NOMO-1 treated with DMSO at 0.1 percent for 48 hours (cell line): ENCODE measurements around the gene DEF6.
"Not testable (repeated sequence)": the region's sequence is repeated elsewhere in the genome, so short reads cannot be mapped to it uniquely, and the experiment has no call there.

Experiments
- DNase-seq: peaks from one replicate; lab custom pipeline; 2025; ENCODE audit not compliant: unreplicated experiment; lab: John Stamatoyannopoulos, UW

DEF6 gene

GRCh38 chr6:35278708-35279107 is 18.9 kb upstream of the DEF6 start:
- no peak for DNase-seq

GRCh38 chr6:35280903-35281302 is 16.7 kb upstream of the DEF6 start:
- DNase-seq, result no peak

DNA sequence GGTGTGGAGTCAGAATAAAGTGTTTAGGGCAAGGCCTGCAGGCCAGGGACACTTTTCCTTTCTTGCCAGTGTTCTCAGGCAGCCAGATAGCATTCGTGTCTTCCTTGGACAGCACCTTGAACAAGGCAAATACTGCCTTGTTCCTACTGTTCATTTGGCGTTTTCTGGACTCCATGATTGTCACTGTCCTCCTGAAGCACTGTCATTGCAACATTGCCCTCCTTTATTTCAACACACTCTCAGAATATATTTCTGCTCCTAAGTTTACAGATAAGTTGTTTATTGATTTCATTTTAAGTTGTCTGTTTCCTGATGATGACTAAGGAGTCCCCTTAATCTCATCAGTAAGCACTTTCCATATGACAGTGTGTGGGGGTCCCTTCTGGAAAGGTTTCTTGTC is 15.1 kb upstream of the DEF6 start:
- DNase-seq, result no peak

DNA sequence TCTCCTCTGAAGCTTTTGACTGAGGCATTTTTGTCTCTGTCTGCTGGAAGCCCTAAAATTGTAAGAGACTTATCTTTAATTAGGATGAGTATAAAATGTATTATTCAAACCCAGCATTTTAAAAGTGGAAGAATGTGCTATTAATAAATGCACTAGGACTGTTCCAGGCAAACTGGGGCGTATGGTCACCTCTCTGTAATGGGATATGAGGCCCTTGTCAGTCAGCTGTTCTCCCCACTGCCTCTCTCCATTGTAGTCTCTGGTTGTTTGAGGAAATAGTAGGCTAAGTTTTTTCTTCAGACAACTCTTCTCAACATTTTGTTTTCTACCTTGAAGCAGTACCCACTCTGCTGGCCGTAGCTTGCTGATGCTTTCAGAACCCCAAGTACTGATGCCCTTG is 14.3 kb upstream of the DEF6 start:
- no peak for DNase-seq

DNA sequence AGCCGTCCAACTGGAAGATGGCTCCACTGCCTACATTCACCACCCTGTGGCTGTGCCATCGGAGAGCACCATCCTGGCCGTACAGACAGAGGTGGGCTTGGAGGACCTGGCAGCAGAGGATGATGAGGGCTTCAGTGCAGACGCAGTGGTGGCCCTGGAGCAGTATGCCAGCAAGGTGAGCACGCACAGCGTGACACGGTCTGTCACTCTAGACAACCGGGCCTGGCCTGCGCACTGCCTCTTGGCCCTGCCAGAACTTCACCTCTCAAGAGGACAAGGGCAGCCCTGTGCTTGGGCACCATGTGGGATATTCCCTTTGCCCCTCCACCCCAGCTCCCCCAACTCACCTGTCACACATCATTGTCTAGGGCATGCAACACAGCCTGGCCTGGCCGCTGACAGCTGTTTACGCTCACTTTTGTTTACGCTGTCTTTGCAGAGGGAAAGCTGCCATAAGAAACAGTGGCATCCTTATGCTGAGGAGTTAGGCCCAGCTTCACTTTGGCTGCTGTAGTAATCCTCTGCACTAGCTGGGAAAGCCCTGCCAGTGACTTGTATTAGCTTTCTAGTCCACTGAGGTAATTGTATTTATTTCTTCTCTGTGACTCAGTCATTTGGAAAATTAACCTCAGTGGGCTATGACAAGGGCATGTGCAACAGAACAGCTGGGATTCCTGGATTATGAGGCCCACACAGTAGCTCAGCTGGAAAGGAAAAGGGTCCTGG is 9.8 kb upstream of the DEF6 start:
- DNase-seq, result no peak

GRCh38 chr6:35288834-35289233 is 8.8 kb upstream of the DEF6 start:
- DNase-seq, result no peak

DNA sequence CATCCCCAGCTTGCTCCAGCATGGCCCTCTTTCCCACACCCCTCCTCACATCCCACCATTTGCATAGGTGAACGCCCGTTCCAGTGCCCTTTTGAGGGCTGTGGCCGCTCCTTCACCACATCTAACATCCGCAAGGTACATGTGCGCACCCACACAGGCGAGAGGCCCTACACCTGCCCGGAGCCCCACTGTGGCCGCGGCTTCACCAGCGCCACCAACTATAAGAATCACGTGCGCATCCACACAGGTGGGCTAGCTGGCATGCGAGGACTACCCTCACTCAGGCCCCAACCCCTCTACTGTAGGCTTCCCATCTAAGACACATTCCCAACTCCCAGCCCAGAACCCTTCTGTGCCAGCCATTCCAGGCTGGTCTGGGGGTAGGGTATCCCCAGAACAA is 6.1 kb upstream of the DEF6 start:
- no peak for DNase-seq

DNA sequence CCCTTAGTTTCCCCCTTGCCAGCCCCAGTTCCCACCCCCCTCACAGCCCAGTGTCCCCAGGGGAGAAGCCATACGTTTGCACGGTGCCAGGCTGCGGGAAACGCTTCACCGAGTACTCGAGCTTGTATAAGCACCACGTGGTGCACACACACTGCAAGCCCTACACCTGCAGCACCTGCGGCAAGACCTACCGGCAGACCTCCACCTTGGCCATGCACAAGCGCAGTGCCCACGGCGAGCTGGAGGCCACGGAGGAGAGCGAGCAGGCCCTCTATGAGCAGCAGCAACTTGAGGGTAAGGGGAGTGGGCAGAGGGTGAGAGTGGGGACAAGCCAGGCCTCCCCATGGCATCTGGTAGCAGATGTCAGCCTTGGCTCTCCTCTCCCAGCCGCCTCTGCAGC is 5.1 kb upstream of the DEF6 start:
- no peak for DNase-seq

GRCh38 chr6:35293681-35294080 is 3.9 kb upstream of the DEF6 start:
- DNase-seq, result no peak

GRCh38 chr6:35294308-35294945 is 3.2 kb upstream of the DEF6 start:
- DNase-seq, result peak; percentile 26

GRCh38 chr6:35295036-35295435 is 2.6 kb upstream of the DEF6 start:
- DNase-seq, result no peak

- no peak for DNase-seq
Observed at GRCh38 chr6:35295521-35296315, 1.9 kb upstream of the DEF6 start.

DNA sequence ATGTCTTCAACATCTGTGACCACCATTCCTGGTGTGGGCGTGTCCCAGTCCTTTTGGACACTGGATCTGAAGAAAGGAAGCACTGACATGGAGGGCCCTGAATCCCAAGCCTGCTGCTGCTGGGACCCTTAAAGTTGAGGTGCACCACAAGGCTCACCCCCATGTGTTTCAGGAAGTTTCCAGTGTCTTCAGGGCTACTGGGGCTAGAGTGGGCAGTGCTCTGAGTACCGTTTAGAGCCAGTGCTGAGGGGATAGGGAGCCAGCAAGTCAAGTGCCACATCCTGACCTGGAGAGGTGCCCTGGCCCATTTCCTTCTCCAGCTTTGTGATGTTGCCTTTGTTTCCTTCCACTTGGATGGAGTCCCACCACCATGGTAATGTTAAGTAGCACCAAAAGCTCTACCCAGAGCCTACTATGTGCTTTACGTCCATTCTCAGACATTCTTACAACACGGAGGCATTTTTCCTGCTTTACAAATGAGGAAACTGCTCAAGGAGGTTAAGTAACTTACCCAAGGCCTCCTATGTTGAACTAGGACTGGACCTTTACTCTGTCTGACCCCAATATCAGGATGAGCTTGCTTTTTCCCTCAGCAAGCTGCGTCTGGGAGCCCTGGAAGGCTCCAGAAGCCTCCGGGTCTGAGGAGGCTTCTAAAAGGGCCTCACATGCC is 552 bp upstream of the DEF6 start:
- DNase-seq, result no peak

- no peak for DNase-seq
Observed at GRCh38 chr6:35298625-35299140, 1.1 kb downstream of the DEF6 start.

DNA sequence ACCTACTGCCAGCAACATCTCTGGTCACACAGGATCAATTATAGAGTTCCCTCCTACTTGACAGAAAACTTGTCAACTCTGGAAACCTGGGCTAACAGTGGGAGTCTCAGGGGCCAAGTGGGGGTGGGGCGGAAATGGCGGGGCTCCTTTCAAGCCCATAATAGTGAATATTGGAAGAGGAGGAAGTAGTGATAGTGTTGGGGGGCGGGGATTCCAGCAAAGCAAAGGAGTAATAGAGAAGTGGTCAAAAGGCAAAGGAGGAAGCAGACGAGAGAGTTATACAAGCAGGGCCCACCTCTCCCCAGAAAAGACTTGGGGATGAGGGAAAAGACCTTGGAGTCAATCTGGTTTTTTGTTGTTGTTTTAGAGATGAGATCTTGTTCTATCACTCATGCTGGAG is 2.1 kb downstream of the DEF6 start:
- peak; percentile 91 for DNase-seq

DNA sequence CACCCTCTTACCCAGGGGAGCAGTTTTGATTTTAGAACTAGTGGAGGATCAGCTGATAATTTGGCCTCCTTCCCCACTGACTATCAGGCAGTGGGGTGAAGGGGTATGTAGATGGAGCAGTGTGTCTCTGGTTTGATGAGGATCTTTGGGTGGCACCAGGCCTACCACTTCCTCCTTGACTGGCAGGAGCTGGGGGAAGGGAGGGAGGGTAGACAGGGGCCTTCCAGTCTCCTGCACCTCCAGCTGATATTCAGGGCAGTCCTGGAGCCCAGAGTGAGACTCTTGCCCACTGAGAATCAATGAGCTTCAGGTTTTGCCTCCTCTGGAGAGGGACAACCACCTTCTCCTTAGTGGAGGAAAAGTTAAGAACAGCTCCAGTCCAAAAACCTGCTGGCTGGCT is 3.2 kb downstream of the DEF6 start:
- peak; percentile 11 for DNase-seq

DNA sequence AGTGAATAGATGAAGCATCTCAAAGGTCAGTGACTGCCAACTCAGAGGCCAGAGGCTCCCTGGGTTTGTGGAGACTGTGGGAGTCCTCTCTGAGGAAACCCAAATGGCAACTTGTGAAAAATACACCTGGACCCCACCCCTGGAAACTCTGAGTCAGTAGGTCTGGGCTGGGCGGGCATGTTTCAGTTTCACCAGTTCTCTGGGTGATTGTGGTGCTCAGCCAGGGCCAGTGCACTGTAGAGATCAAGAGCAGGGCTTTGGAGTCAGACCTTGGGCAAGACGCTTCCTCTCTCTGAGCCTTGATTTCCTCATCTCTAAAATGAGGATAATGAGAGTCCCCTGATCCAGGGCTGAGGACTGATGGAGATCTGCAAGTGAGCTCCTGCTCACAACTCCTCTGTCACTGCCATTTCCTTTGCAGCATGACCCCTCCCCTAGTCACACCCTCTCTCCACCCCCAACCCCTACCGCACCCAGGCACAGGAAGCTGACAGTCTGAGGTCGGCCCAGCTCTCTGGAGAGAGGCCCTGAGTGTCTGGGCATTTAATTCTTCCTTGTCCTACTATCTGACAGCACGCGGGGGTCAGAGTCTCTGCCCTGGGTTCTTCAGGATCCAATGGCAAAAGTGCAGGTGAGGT is 5.1 kb downstream of the DEF6 start:
- peak; percentile 81 for DNase-seq

DNA sequence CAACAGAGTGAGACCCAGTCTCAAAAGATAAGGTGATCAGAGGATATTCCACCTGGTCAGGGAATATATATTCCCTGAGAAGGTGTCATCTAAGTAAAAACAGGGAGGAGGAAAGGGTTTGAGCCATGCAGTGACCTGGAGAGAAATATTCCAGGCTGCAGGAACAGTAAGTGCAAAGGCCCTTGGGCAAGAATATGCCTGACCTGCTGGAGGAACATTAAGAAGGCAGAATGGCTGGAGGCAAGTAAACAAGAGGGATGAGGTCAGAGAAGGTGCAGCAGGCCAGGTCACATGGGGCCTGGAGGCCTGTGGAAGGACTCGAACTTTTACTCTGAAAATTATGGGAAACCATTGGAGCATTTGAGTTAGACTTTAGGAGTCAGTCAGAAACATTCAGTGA is 6.7 kb downstream of the DEF6 start:
- no peak for DNase-seq

GRCh38 chr6:35305117-35305516 is 7.5 kb downstream of the DEF6 start:
- no peak for DNase-seq

DNA sequence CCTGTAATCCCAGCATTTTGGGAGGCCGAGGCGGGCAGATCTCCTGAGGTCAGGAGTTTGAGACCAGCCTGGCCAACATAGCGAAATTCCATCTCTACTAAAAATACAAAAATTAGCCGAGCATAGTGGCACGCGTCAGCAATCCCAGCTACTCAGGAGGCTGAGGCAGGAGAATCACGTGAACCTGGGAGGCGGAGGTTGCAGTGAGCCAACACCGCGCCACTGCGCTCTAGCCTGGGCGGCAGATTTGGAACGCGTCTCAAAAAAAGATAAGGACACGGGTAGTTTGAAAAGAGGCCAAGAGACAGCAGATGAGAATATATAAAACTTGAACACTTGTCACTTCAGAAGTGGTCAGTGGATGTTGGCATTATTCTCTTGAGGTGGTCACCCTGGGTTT is 9.5 kb downstream of the DEF6 start:
- DNase-seq, result not testable (repeated sequence)

DNA sequence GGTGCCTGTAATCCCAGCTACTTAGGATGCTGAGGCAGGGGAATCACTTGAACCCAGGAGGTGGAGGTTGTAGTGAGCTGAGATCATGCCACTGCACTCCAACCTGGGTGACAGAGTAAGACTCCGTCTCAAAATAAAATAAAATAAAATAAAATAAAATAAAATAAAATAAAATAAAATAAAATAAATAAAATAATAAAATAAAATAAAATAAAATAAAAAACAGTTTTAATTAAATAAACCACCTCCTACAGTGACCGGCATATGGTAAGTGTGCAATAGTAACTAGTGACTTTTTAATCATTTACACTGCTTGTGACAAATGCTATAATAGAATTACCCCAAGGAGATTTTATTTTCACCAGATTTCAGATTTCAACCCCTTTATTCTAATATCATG is 10.9 kb downstream of the DEF6 start:
- not testable (repeated sequence) for DNase-seq
